GM12878 (cell line): ENCODE results near the gene SLC22A7. TPM values are rescaled to one million over a fixed set of nuclear protein-coding genes. Genes with fewer than 3 reads are reported as not detected.

Source experiments
- ATF3 ChIP-seq: IDR thresholded peaks from 2 replicates; pipeline ENCODE4 v1.6.1; 2011; ENCODE audit warnings: low read depth, mild to moderate bottlenecking, low read length, moderate library complexity, borderline replicate concordance; ENCODE audit errors: extremely low read depth
- BACH1 ChIP-seq: fragments of 450-650 bp; IDR thresholded peaks from 2 replicates; pipeline ENCODE4 v1.6.1; 2017; ENCODE audit warnings: mild to moderate bottlenecking, borderline replicate concordance
- CBX5 ChIP-seq: sonication (generic); IDR thresholded peaks from 2 replicates; pipeline ENCODE4 v1.6.1; 2016; ENCODE audit warnings: low read depth, moderate library complexity, mild to moderate bottlenecking, inconsistent platforms
- CEBPZ ChIP-seq: fragments of 150-350 bp; IDR thresholded peaks from 2 replicates; pipeline ENCODE4 v1.6.1; 2016; ENCODE audit warnings: low read depth, low read length
- CHD4 ChIP-seq: fragments of 200-600 bp; sonication (generic); IDR thresholded peaks from 2 replicates; pipeline ENCODE4 v1.6.1; 2016; ENCODE audit warnings: mild to moderate bottlenecking
- DPF2 ChIP-seq: fragments of 450-650 bp; IDR thresholded peaks from 2 replicates; pipeline ENCODE4 v1.6.1; 2017; ENCODE audit warnings: mild to moderate bottlenecking
- E4F1 ChIP-seq: fragments of 450-650 bp; IDR thresholded peaks from 2 replicates; pipeline ENCODE4 v1.6.1; 2018; ENCODE audit warnings: borderline replicate concordance, mild to moderate bottlenecking; ENCODE audit not compliant: partially characterized antibody
- EZH2 ChIP-seq: IDR thresholded peaks from 2 replicates; pipeline ENCODE4 v1.6.1; 2012; ENCODE audit warnings: low read depth, mild to moderate bottlenecking, control low read depth, inconsistent platforms, low read length, borderline replicate concordance; ENCODE audit not compliant: control insufficient read depth
- FOXK2 ChIP-seq: fragments of 450-650 bp; IDR thresholded peaks from 2 replicates; pipeline ENCODE4 v1.6.1; 2017; ENCODE audit warnings: mild to moderate bottlenecking, moderate library complexity
- GATAD2B ChIP-seq: fragments of 450-650 bp; conservative IDR thresholded peaks from 2 replicates; pipeline ENCODE4 v1.6.1; 2017; ENCODE audit warnings: low read depth, mild to moderate bottlenecking, moderate library complexity
- HCFC1 ChIP-seq: fragments of 150-350 bp; IDR thresholded peaks from 2 replicates; pipeline ENCODE4 v1.6.1; 2014; ENCODE audit warnings: low read length
- HDGF ChIP-seq: fragments of 450-650 bp; IDR thresholded peaks from 2 replicates; pipeline ENCODE4 v1.6.1; 2016; ENCODE audit warnings: antibody characterized with exemption
- MXI1 ChIP-seq: fragments of 150-350 bp; IDR thresholded peaks from 2 replicates; pipeline ENCODE4 v1.6.1; 2011; ENCODE audit warnings: low read depth, mild to moderate bottlenecking, inconsistent platforms, low read length, improper control_type of control experiment
- POU2F2 ChIP-seq: IDR thresholded peaks from 3 replicates; pipeline ENCODE4 v1.6.1; 2011; ENCODE audit warnings: low read depth, mild to moderate bottlenecking, low read length, borderline replicate concordance
- PRDM15 ChIP-seq: fragments of 450-650 bp; formaldehyde crosslinking; IDR thresholded peaks from 2 replicates; pipeline ENCODE4 v1.4.0; 2020; ENCODE audit warnings: mild to moderate bottlenecking, moderate library complexity
- SIN3A ChIP-seq: IDR thresholded peaks from 2 replicates; pipeline ENCODE4 v1.6.1; 2012; ENCODE audit warnings: low read depth, low read length, improper control_type of control experiment
- SMAD1 ChIP-seq: fragments of 450-650 bp; IDR thresholded peaks from 2 replicates; pipeline ENCODE4 v1.6.1; 2018; ENCODE audit warnings: mild to moderate bottlenecking, low read depth; ENCODE audit not compliant: partially characterized antibody
- polyA plus RNA-seq, 11 experiments: library from polyadenylated mRNA; depleted of rRNA in 4 of 11; unstranded in 6 of 11; stranded (reverse) in 5 of 11; fragments of >200 nt; fragmentation: Nextera tagmentation in 4 of 11; fragmentation: Illumina TruSeq in 1 of 11; extraction: Ambion mirVana in 4 of 11; extraction: Trizol in 1 of 11; gene quantifications; 1 replicate in 1 of 11; 2 replicates in 10 of 11; pipeline versions ENCODE4 v1.2.1 to v1.2.3, GENCODE V29; 2011 to 2016; ENCODE audit warnings: inconsistent platforms in 2 of 11, missing spikeins in 2 of 11, low read depth in 1 of 11
- total RNA-seq, 4 experiments: library from RNA; depleted of rRNA in 3 of 4; stranded (reverse); fragments of >200 nt in 3 of 4; fragmentation: Illumina TruSeq in 1 of 4; extraction: Trizol in 1 of 4; gene quantifications; 2 replicates each; pipeline versions ENCODE4 v1.2.1 to v1.2.3, GENCODE V29; 2013 to 2021

Gene SLC22A7
- total and polyA plus RNA-seq, 10 of the 15 experiments (the other 5 are each of a cell fraction or from before 2014, with no cell fraction given) = 0.08 to 0.31 TPM; not detected in 8

GRCh38 chr6:43275801-43276576, 22.1 kb upstream of the SLC22A7 start (continued):
- TF ChIP-seq E4F1 (no peak), MXI1 (no peak), ATF3 (no peak), BACH1 (peak; percentile 84; the same call in 1 of the 2 replicates), PRDM15 (CRISPR knock-in tag) (no peak), POU2F2 (0 out of 3 replicates have a peak, but pooled peaks have one; percentile 36), DPF2 (0 out of 2 replicates have a peak, but pooled peaks have one; percentile 32), FOXK2 (no peak), GATAD2B (peak; percentile 95), EZH2 (no peak), CHD4 (no peak), HDGF (no peak), SMAD1 (no peak), HCFC1 (no peak), CBX5 (no peak), CEBPZ (no peak), SIN3A (no peak)
